Ecto neural progenitor cell (in vitro differentiated cells): ENCODE results near the gene PIK3R3.

ENCODE experiments used
- DNase-seq: peaks from one replicate; pipeline ENCODE4 v3.0.0-alpha.2; 2018; ENCODE audit warnings: low spot score

PIK3R3 gene

DNA sequence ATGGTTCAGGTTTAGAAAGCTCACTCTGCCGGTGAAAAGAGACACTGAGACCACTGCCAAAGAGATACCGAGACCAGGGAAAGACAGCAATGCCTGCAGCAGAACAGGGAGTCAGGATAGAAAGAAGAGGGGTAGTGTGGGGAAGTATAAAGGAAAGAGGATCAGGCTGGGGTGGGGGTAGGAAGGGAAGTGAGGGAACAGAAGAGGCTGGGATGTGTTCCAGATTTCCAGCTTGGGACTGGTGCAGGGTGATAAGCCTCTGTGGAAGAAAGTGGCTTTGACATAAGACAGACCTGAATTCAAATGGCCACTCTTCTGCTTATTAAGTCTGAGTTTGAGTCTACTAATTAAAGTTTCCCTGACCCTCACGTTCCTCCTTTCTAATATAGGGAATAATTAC, 105.9 kb downstream of the PIK3R3 start:
- DNase-seq: no peak

DNA sequence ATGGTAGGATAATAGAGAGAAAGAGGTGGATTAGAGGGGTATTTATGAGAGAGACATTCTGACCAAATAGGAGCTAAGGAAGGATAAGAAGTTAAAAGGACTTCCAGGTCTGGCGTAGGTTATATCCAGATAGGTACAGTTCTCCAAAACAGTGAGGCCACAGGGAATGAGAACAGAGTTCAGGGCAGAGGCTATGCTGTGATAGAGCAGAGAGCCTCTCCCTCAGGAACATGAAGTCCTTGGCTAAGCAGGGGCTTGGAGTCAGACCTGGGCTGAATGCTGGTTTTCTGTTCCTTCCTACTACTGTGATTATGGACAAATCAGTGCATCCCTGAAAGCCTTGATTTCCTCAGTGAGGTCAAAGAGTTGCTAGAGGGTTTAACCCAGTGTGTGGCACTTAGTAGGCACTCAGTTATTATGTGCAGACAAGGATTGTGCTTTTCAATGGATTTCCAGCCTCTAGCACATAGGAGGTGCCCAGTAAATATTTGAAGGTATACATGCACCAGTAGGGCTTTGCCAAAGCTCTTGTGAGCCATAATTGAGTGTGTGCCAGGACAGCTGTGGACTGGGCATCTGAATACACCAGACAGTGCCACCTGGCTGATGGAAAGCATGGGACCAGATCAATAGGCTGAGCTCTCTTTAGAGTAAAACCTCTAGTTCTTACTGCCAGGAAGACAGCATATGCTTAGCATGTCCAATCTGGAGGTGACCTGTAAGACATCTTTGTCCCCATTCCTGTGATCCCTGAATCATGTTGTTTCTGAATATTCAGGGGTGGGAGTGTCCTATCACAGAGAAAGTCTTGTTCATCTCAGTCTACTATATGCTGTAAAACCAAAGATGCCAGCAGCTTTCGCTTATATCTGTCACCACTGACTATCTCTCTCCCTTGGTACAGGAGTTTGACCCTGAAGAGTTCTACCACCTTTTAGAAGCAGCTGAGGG, 111.1 kb downstream of the PIK3R3 start:
- no peak for DNase-seq

- DNase-seq: no peak
Measured at GRCh38 chr1:46020010-46020409, 112.4 kb downstream of the PIK3R3 start.

DNA sequence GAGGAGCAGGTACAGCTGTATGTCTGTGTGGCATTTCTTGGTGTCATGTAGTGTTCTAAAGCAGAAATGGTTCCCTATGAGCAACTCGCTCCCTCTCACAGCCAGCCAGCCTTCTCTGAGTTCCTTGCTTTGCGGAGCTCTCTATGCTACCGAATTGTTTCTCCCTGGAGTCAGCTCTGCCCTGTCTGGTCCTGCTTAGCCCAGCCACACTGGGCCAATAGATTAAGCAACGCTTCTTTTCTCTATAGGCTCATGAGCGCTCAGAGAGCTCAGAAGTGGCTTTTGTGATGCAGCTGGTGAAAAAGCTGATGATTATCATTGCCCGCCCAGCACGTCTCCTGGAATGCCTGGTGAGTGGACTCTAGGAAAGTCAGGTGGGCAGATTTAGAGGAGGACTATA, 113.1 kb downstream of the PIK3R3 start:
- no peak for DNase-seq

GRCh38 chr1:46017876-46018503, 114.4 kb downstream of the PIK3R3 start:
- no peak for DNase-seq

- no peak for DNase-seq
Measured at GRCh38 chr1:46013581-46013980, 118.8 kb downstream of the PIK3R3 start.

DNA sequence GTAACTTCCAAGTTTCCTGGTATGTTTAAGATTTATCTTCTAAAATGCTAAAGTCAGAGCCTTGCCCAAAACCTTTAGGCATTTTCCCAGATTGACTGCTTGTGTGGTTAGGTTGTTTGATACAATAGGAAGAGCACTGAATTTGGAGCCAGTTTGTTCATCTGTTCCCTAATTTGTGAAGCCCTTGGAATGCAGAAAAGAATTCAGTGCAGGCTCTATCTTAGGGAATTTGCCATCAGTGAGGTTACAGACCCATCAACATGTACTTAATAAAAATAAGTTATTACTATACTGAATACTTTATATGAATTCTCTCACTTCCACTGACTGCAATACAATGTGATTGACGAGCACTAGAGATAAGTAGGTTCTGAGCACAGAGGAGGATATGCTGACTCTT, 120.2 kb downstream of the PIK3R3 start:
- no peak for DNase-seq

DNA sequence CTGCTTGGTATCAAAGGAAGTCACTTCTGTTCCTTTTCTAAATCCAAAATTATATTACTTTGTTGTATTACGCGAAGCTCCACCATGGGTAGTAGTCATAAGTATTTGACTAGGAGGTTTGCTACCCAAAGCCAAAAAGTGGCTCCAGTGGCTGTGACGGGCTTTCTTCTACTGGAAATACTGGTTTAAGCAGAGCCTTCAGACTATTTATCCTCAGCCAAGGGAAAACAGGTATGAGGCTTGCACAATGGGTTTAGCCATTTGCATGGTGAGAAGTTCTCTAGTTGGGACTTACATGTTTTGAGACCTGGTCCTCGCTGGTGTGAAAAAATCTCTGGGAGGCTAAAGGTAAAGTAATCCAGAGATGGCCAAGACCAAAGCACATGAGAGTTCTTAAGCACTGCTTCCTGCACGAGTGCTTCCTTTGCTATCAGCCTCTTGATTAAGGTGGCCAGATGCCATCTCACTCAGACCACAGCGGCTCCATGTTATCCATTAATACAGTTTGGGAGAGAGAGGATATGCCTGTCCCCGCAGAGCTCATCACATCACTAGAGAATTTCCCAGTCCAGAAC, 121.2 kb downstream of the PIK3R3 start:
- peak; percentile 16 for DNase-seq

DNA sequence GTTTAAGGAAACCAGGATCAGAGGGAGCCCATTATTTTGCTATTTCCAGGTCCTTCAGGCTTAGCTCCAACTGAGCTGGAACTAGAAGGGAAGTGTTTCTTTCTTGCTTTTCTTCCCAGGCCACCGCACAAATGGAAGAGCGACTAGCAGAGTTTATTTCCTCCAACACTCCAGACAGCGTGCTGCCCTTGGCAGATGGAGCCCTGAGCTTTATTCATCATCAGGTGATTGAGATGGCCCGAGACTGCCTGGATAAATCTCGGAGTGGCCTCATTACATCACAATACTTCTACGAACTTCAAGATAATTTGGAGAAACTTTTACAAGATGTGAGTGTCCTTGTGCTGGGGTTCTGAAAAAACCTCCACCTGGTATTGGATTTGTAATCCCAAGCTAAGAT, 121.8 kb downstream of the PIK3R3 start:
- no peak for DNase-seq

GRCh38 chr1:46008585-46008984, 123.8 kb downstream of the PIK3R3 start:
- no peak for DNase-seq

- peak; percentile 27 for DNase-seq
Measured at GRCh38 chr1:46005594-46005993, 126.8 kb downstream of the PIK3R3 start.

DNA sequence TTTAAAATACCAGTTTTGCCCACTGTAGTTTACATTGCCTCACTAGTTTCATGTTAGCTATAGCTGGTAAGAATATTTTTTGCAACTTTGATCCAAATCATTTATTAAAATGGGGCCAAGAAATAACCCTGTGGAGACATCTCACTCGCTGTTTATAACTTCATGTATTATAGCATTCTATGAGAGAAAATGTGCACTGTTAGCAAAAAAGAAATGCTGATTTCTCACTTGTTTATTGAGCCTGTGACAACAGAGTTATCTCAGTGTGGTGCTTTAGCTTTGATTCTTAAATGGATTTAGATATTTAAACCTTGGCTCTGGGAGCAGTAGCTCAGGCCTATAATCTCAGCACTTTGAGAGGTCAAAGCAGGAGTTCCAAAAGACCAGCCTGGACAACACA, 127.9 kb downstream of the PIK3R3 start:
- no peak for DNase-seq

- no peak for DNase-seq
Measured at GRCh38 chr1:46003315-46003714, 129.1 kb downstream of the PIK3R3 start.

DNA sequence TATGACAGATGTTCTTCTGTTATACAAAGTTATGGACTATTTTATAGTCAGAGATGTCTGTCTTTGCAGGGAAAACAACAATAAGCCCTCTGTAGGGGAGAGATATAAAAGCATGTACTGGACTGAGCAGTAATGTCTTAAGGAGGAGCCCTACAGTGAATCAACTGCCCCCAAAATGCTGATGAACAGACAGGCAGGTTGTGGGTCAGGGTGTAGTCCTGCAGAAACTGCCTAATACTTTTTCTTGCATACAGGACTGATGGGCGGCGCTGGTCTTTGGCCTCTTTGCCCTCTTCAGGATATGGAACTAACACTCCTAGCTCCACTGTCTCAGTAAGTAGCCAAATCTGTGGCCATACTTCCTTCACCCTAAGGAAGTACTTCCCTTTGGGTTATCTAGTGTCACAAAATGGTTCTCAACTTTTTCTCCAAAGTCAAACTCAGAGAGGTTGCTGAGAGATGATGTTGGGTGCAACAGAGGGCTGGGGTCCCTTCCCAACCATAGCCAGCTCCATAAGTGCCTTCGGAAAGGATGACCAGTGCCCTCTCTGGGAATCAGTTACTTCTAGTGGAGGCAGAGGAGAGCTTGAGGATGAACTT, 129.8 kb downstream of the PIK3R3 start:
- peak; percentile 11 for DNase-seq

DNA sequence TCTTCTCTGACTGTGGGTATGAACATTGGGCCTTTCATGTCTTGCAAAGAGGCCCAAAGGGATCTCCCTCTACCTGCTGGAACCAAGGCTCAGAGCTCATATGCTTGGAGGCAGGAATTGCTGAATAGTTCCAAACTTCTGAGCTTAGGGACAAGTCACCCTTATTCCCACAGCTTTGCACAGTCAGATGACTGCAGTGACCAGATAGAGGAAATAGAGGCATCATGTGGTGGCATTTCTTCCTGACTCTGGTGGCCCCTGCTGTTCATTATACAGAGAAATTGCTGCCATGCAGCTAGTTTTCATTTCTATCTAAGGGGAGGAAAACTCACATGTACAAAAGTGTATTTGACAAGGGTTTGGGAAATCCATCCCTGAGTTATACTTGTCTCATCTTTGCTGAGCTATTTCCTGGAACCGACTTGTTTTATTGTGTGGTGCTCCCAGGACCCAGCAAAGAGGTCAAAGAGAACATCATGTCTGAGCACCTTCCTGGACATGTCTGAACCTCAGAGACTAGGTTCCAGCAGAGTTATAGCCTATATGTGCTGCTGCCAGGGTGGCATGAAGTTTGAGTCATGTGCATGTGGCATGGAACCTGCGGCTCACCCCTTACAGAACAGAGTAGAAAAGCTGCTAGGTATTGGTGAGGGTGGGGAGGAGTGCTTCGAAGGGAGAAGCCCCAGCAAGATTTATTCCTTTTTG, 131.2 kb downstream of the PIK3R3 start:
- DNase-seq: no peak

- DNase-seq: no peak
Measured at GRCh38 chr1:45999507-45999906, 132.9 kb downstream of the PIK3R3 start.

DNA sequence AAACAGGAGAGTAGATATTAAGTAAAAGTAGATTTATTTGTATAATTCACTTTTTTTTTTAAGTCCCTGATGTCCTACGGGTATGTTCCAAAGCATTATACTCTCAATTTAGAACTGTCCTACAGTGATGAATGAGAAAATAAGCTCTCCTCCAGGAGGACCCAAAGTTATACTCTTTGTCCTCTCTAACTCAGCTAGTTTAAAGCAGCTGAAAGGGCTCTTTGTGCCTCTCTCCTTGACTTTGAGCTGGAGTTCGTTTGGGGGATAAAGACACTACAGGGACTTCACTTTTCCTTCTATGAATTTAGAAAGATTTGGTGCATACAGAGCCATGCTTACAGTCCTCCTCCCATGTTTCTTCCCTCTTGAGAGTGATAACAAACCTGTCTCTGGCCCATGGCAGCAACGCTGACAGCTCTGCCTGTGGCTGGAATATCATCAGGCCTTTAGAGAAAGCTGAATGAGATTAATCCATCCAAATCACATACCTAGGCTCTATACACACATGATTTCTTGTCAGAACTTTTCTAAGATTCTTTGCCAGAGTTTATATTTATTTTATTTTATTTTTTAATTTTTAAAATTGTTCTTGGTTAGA, 134.3 kb downstream of the PIK3R3 start:
- DNase-seq: no peak

- no peak for DNase-seq
Measured at GRCh38 chr1:45995298-45995697, 137.1 kb downstream of the PIK3R3 start.

DNA sequence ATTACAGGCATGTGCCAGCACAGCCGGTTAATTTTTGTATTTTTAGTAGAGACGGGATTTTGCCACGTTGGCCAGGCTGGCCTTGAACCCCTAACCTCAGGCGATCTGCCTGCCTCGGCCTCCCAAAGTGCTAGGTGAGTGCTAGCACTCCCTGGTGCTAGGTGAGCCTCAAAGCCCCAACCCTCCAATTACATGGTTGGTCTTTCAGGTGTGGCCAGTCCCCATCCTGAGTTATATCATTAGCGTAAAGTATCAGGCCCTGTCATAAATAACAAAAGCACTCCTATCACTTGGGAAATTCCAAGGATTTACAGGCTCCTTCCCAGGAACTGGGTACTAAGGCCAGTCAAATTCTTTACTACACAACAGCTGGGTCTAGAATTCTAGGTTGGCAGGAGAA, 138.0 kb downstream of the PIK3R3 start:
- DNase-seq: no peak
